AG04450 (cell line): ENCODE measurements around the gene DNAH3. TPM values are rescaled to one million over a fixed set of nuclear protein-coding genes. Genes with fewer than 3 reads are reported as not detected.
"Not testable (repeated sequence)": the region's sequence is repeated elsewhere in the genome, so short reads cannot be mapped to it uniquely, and the experiment has no call there.

ENCODE experiments used
- CTCF ChIA-PET: fragments of 300-600, 350-600 bp; formaldehyde crosslinking; extraction: SDS; loops from one replicate; lab custom pipeline; 2022; ENCODE audit warnings: antibody characterized with exemption, inconsistent platforms; lab: Charles Lee
- POLR2A ChIA-PET: fragments of 350-600 bp; formaldehyde crosslinking; extraction: SDS; loops from one replicate; lab custom pipeline; 2021; ENCODE audit warnings: antibody characterized with exemption, inconsistent platforms; lab: Yijun Ruan, JAX
- DNase-seq: peaks from one replicate; pipeline ENCODE4 v3.0.0-alpha.2; 2011; ENCODE audit warnings: low read depth, low spot score
- H3K27ac ChIP-seq: one replicate; pipeline ENCODE4 v1.5.1; 2012; ENCODE audit warnings: low read depth, low read length, control low read depth
- H3K27me3 ChIP-seq: one replicate; pipeline ENCODE4 v1.6.0; 2012; ENCODE audit warnings: low read length; ENCODE audit not compliant: control insufficient read depth, insufficient read depth
- H3K4me3 ChIP-seq: 2 replicates; pipeline ENCODE4 v1.5.1; 2011; ENCODE audit warnings: mild to moderate bottlenecking, low read depth, low read length, control low read depth
- H3K9me3 ChIP-seq: 2 replicates; pipeline ENCODE4 v1.5.1; 2012; ENCODE audit warnings: low read length; ENCODE audit not compliant: control insufficient read depth, insufficient read depth
- polyA plus RNA-seq: library from polyadenylated mRNA; depleted of rRNA; stranded (reverse); fragments of >200 nt; gene quantifications from 2 replicates; pipeline ENCODE4 v1.2.3, GENCODE V29; 2011
- TF ChIP-seq, protein P1 (sequence below): IDR thresholded peaks from 2 replicates; pipeline ENCODE4 v1.5.1; 2011; ENCODE audit warnings: low read depth, low read length, control low read depth, inconsistent platforms

DNAH3 gene
- polyA plus RNA-seq, 1 experiment: not detected

DNA sequence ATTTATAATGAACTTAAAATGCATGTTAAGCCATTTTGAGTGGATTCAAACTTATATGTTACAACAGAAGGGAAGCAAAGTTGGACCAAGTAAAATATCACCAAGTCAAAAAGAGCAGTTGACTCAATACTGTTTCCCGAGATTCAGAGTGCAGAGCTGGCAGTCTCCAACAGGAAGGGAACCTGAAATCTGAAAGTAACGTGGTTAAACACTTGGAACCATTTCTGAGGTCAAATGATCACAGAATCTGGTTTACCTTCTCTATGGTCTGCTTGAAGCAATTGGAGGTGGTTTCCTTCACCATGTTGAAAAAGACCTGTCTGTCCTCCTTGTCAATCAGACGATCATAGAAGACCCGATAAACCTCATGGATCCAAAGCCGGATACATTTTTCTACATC is 163.6 kb downstream of the DNAH3 start:
- Histone ChIP-seq H3K9me3 (no peaks in the 10 kb centered on the region), H3K4me3 (no peak overlapping the region), H3K27ac (no peak overlapping the region), H3K27me3 (peaks cover 2% of the 10 kb centered on the region)
- ChIA-PET CTCF (no interaction called here), POLR2A (no interaction called here)
- no peak for DNase-seq
- TF ChIP-seq, protein P1, sequence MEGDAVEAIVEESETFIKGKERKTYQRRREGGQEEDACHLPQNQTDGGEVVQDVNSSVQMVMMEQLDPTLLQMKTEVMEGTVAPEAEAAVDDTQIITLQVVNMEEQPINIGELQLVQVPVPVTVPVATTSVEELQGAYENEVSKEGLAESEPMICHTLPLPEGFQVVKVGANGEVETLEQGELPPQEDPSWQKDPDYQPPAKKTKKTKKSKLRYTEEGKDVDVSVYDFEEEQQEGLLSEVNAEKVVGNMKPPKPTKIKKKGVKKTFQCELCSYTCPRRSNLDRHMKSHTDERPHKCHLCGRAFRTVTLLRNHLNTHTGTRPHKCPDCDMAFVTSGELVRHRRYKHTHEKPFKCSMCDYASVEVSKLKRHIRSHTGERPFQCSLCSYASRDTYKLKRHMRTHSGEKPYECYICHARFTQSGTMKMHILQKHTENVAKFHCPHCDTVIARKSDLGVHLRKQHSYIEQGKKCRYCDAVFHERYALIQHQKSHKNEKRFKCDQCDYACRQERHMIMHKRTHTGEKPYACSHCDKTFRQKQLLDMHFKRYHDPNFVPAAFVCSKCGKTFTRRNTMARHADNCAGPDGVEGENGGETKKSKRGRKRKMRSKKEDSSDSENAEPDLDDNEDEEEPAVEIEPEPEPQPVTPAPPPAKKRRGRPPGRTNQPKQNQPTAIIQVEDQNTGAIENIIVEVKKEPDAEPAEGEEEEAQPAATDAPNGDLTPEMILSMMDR: no peak

DNA sequence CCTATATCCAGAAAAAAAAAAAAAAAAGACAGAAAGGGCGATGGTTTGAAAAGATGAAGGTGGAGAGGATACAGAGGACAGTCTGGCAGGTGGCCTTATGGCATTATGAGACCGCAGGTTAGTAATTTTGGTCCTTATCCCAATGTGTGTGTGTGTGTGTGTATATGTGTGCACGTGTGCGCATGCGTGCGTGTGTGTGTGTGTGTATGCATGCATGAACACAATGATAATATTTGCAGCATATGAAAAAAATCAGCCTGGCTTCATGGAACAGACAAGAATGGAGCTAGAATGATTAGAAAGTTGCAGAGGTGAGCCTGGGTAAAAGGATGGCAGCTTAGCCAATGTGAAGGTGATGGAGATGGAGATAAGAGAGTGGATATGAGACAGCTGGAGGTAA is 166.6 kb downstream of the DNAH3 start:
- Histone ChIP-seq H3K4me3 (no peak overlapping the region), H3K9me3 (no peaks in the 10 kb centered on the region), H3K27me3 (peaks cover 2% of the 10 kb centered on the region), H3K27ac (no peak overlapping the region)
- ChIA-PET POLR2A (no interaction called here), CTCF (no interaction called here)
- no peak for DNase-seq
- TF ChIP-seq, protein P1: no peak

DNA sequence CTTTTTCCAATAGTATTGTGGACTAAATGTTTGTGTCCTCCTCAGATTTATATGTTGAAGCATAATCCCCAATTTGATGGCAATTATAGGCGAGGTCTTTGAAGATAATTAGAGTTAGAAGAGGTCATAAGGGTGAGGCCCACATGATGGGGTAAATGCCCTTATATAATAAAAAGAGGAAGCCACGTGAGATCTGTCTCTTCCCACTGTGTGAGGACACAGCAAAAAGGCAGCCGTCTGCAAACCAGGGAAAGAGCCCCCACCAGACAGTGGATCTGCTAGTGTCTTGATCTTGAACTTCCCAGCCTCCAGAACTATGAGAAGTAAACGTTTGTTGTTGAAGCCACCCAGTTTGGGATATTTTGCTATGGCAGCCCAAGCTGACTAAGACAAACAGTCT is 174.1 kb downstream of the DNAH3 start:
- peaks cover 2% of the 10 kb centered on the region for H3K27me3 ChIP-seq
- no peak overlapping the region for H3K27ac ChIP-seq
- H3K9me3 ChIP-seq: no peaks in the 10 kb centered on the region
- ChIA-PET CTCF (no interaction called here), POLR2A (no interaction called here)
- DNase-seq: no peak
- H3K4me3 ChIP-seq: no peak overlapping the region
- TF ChIP-seq, protein P1: no peak

GRCh38 chr16:20973201-20973600 is 177.4 kb downstream of the DNAH3 start:
- POLR2A ChIA-PET: not testable (repeated sequence)

GRCh38 chr16:20971401-20971800 is 179.2 kb downstream of the DNAH3 start:
- TF ChIP-seq, protein P1: no peak
- ChIA-PET POLR2A (no interaction called here), CTCF (interaction anchor here (0.6 to 0.7 kb wide), 2 partner anchors 28 to 121 kb away, joined by 3 to 4 read pairs; no protein-coding TSS in a partner anchor)
- Histone ChIP-seq H3K4me3 (no peak overlapping the region), H3K27me3 (peaks cover 4% of the 10 kb centered on the region), H3K9me3 (no peaks in the 10 kb centered on the region), H3K27ac (no peak overlapping the region)
- DNase-seq: no peak

More at GRCh38 chr16:20973201-20973600, 177.4 kb downstream of the DNAH3 start:
- CTCF ChIA-PET, H3K27ac ChIP-seq, H3K4me3 ChIP-seq, H3K27me3 ChIP-seq, DNase-seq, H3K9me3 ChIP-seq: not testable (repeated sequence)

DNA sequence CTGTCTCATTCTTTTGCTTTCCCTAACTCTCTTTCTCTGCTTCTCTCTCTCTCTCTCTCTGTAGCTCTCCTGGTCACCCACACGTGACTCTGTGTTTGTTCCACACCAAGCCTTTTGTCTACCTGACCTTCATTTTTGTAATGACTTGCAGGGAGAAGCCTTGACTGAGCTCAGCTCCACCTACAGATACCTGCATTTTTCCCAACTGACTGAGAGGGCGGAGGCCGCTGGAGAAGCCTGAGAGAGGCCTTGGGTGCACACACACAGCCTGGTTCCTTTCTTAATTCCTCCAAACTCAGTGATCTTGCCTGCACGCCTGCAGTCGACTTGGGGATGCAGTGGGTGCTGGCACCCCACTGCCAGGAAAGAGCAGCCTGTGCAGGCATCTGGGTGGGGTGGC is 181.3 kb downstream of the DNAH3 start:
- Histone ChIP-seq H3K27ac (no peak overlapping the region), H3K9me3 (peaks cover 3% of the 10 kb centered on the region), H3K4me3 (no peak overlapping the region), H3K27me3 (peaks cover 4% of the 10 kb centered on the region)
- POLR2A ChIA-PET: no interaction called here
- no peak for DNase-seq
- TF ChIP-seq, protein P1: no peak
- CTCF ChIA-PET: no interaction called here
